ENCODE measurements around the gene SNX11.

SNX11 gene

GRCh38 chr17:48107137-48108055 is at the start of gene SNX11 (continued):
- TF ChIP-seq PATZ1 (tag by site-specific recombination; IDR thresholded peaks at IDR 0.05), result peak; percentile 96
- TF ChIP-seq, protein P1, sequence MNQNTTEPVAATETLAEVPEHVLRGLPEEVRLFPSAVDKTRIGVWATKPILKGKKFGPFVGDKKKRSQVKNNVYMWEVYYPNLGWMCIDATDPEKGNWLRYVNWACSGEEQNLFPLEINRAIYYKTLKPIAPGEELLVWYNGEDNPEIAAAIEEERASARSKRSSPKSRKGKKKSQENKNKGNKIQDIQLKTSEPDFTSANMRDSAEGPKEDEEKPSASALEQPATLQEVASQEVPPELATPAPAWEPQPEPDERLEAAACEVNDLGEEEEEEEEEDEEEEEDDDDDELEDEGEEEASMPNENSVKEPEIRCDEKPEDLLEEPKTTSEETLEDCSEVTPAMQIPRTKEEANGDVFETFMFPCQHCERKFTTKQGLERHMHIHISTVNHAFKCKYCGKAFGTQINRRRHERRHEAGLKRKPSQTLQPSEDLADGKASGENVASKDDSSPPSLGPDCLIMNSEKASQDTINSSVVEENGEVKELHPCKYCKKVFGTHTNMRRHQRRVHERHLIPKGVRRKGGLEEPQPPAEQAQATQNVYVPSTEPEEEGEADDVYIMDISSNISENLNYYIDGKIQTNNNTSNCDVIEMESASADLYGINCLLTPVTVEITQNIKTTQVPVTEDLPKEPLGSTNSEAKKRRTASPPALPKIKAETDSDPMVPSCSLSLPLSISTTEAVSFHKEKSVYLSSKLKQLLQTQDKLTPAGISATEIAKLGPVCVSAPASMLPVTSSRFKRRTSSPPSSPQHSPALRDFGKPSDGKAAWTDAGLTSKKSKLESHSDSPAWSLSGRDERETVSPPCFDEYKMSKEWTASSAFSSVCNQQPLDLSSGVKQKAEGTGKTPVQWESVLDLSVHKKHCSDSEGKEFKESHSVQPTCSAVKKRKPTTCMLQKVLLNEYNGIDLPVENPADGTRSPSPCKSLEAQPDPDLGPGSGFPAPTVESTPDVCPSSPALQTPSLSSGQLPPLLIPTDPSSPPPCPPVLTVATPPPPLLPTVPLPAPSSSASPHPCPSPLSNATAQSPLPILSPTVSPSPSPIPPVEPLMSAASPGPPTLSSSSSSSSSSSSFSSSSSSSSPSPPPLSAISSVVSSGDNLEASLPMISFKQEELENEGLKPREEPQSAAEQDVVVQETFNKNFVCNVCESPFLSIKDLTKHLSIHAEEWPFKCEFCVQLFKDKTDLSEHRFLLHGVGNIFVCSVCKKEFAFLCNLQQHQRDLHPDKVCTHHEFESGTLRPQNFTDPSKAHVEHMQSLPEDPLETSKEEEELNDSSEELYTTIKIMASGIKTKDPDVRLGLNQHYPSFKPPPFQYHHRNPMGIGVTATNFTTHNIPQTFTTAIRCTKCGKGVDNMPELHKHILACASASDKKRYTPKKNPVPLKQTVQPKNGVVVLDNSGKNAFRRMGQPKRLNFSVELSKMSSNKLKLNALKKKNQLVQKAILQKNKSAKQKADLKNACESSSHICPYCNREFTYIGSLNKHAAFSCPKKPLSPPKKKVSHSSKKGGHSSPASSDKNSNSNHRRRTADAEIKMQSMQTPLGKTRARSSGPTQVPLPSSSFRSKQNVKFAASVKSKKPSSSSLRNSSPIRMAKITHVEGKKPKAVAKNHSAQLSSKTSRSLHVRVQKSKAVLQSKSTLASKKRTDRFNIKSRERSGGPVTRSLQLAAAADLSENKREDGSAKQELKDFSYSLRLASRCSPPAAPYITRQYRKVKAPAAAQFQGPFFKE (tag by site-specific recombination; IDR thresholded peaks at IDR 0.05; ENCODE audit: borderline replicate concordance), result no peak
- TF ChIP-seq ZNF223 (tag by site-specific recombination; IDR thresholded peaks at IDR 0.05), result no peak
- no peak for TF ChIP-seq MEIS1 (CRISPR knock-in tag; IDR thresholded peaks at IDR 0.05; ENCODE audit: borderline replicate concordance)
- peak; percentile 82 for TF ChIP-seq ZBTB17 (tag by site-specific recombination; IDR thresholded peaks at IDR 0.05)
- no peak for TF ChIP-seq ZNF23 (tag by site-specific recombination; IDR thresholded peaks at IDR 0.05; ENCODE audit: borderline replicate concordance)
- TF ChIP-seq ZNF701 (tag by site-specific recombination; IDR thresholded peaks at IDR 0.05), result no peak
- TF ChIP-seq ZNF624 (tag by site-specific recombination; IDR thresholded peaks at IDR 0.05), result no peak
- no peak for TF ChIP-seq ZNF544 (tag by site-specific recombination; IDR thresholded peaks at IDR 0.05)
- TF ChIP-seq KLF9 (tag by site-specific recombination; IDR thresholded peaks at IDR 0.05; ENCODE audit: low read depth), result peak; percentile 95
- TF ChIP-seq, protein P2, sequence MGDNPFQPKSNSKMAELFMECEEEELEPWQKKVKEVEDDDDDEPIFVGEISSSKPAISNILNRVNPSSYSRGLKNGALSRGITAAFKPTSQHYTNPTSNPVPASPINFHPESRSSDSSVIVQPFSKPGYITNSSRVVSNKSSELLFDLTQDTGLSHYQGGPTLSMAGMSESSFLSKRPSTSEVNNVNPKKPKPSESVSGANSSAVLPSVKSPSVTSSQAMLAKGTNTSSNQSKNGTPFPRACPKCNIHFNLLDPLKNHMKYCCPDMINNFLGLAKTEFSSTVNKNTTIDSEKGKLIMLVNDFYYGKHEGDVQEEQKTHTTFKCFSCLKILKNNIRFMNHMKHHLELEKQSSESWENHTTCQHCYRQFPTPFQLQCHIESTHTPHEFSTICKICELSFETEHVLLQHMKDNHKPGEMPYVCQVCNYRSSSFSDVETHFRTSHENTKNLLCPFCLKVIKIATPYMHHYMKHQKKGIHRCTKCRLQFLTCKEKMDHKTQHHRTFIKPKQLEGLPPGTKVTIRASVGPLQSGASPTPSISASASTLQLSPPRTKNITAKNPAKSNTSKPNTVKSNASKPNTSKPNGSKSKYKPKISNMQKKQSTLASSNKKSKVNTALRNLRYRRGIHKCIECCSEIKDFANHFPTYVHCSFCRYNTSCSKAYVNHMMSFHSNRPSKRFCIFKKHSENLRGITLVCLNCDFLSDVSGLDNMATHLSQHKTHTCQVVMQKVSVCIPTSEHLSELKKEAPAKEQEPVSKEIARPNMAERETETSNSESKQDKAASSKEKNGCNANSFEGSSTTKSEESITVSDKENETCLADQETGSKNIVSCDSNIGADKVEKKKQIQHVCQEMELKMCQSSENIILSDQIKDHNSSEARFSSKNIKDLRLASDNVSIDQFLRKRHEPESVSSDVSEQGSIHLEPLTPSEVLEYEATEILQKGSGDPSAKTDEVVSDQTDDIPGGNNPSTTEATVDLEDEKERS (tag by site-specific recombination; IDR thresholded peaks at IDR 0.05), result no peak
- TF ChIP-seq KLF17 (tag by site-specific recombination; IDR thresholded peaks at IDR 0.05), result no peak
- no peak for TF ChIP-seq ZNF248 (tag by site-specific recombination; IDR thresholded peaks at IDR 0.05)
- no peak for TF ChIP-seq ZNF26 (tag by site-specific recombination; IDR thresholded peaks at IDR 0.05)
- TF ChIP-seq ZNF157 (tag by site-specific recombination; IDR thresholded peaks at IDR 0.05), result no peak
- peak; percentile 71 for TF ChIP-seq ZXDB (tag by site-specific recombination; IDR thresholded peaks at IDR 0.05)
- TF ChIP-seq HOXD13 (CRISPR knock-in tag; IDR thresholded peaks at IDR 0.05; ENCODE audit: borderline replicate concordance), result no peak
- TF ChIP-seq, protein P3, sequence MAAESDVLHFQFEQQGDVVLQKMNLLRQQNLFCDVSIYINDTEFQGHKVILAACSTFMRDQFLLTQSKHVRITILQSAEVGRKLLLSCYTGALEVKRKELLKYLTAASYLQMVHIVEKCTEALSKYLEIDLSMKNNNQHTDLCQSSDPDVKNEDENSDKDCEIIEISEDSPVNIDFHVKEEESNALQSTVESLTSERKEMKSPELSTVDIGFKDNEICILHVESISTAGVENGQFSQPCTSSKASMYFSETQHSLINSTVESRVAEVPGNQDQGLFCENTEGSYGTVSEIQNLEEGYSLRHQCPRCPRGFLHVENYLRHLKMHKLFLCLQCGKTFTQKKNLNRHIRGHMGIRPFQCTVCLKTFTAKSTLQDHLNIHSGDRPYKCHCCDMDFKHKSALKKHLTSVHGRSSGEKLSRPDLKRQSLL (tag by site-specific recombination; IDR thresholded peaks at IDR 0.05), result no peak
- no peak for TF ChIP-seq ZNF747 (tag by site-specific recombination; IDR thresholded peaks at IDR 0.05)
- TF ChIP-seq ZNF394 (tag by site-specific recombination; IDR thresholded peaks at IDR 0.05; ENCODE audit: borderline replicate concordance), result peak; percentile 71; the same call in 1 of the 2 replicates
- TF ChIP-seq ZNF169 (tag by site-specific recombination; IDR thresholded peaks at IDR 0.05), result no peak
- no peak for TF ChIP-seq REPIN1 (tag by site-specific recombination; IDR thresholded peaks at IDR 0.05; ENCODE audit: low read depth)
- no peak for TF ChIP-seq ZNF521 (tag by site-specific recombination; IDR thresholded peaks at IDR 0.05)
- TF ChIP-seq ZBTB48 (tag by site-specific recombination; IDR thresholded peaks at IDR 0.05), result peak; percentile 94
